ENCODE measurements around the gene SEMA4A.

Gene SEMA4A

GRCh38 chr1:156153362-156153761 is at the start of gene SEMA4A:
Gene SEMA4A (plus strand): TSS chr1:156153585. CDS start chr1:156154579, 994 bp downstream.
- Histone ChIP-seq H3K27me3 (ENCODE audit: control insufficient read depth, low read length) (no peaks in the 10 kb centered on the region), H3K4me3 (ENCODE audit: low read length) (peak within 1 kb of the TSS; percentile 76), H3K36me3 (ENCODE audit: control insufficient read depth, low read length) (peaks cover 32% of the 10 kb centered on the region), H4K20me1 (ENCODE audit: control insufficient read depth, insufficient read depth, low read depth, low read length) (no peaks in the 10 kb centered on the region), H3F3A (ENCODE audit: control insufficient read depth, insufficient read depth) (peaks cover 10% of the 10 kb centered on the region), H3K9me2 (replicated peaks; ENCODE audit: control insufficient read depth, low read length) (no peaks in the 10 kb centered on the region), H3K79me2 (ENCODE audit: control insufficient read depth, low read length) (peaks cover 44% of the 10 kb centered on the region), H3K4me1 (ENCODE audit: control insufficient read depth, low read length) (peaks cover 100% of the 10 kb centered on the region), H3K9me3 (ENCODE audit: control insufficient read depth, insufficient read depth, low read length) (no peaks in the 10 kb centered on the region), H3K27ac (ENCODE audit: low read depth, low read length) (peak within 1 kb of the TSS; percentile 96), H3K4me2 (ENCODE audit: low read length) (peak within 1 kb of the TSS; percentile 99)
- TF ChIP-seq EZH2phosphoT487 (IDR thresholded peaks at IDR 0.05; ENCODE audit: borderline replicate concordance, low read length) (no peak), CTCF (IDR thresholded peaks at IDR 0.05; ENCODE audit: low read depth, low read length, poor library complexity, severe bottlenecking) (no peak)

GRCh38 chr1:156104065-156104810 is 49.1 kb upstream of the SEMA4A start:
- Histone ChIP-seq H3K79me2 (ENCODE audit: control insufficient read depth, low read length) (no peaks in the 10 kb centered on the region), H3F3A (ENCODE audit: control insufficient read depth, insufficient read depth) (peaks cover 5% of the 10 kb centered on the region), H3K36me3 (ENCODE audit: control insufficient read depth, low read length) (no peaks in the 10 kb centered on the region), H3K4me2 (ENCODE audit: low read length) (no peak overlapping the region), H3K4me3 (ENCODE audit: low read length) (no peak overlapping the region), H4K20me1 (ENCODE audit: control insufficient read depth, insufficient read depth, low read depth, low read length) (no peaks in the 10 kb centered on the region), H3K9me2 (replicated peaks; ENCODE audit: control insufficient read depth, low read length) (no peaks in the 10 kb centered on the region), H3K27me3 (ENCODE audit: control insufficient read depth, low read length) (no peaks in the 10 kb centered on the region), H3K27ac (ENCODE audit: low read depth, low read length) (no peak overlapping the region), H3K9me3 (ENCODE audit: control insufficient read depth, insufficient read depth, low read length) (no peaks in the 10 kb centered on the region), H3K4me1 (ENCODE audit: control insufficient read depth, low read length) (peaks cover 46% of the 10 kb centered on the region)
- TF ChIP-seq CTCF (IDR thresholded peaks at IDR 0.05; ENCODE audit: low read depth, low read length, poor library complexity, severe bottlenecking) (no peak), EZH2phosphoT487 (IDR thresholded peaks at IDR 0.05; ENCODE audit: borderline replicate concordance, low read length) (no peak)

GRCh38 chr1:156104861-156105832 is 48.2 kb upstream of the SEMA4A start:
- no peaks in the 10 kb centered on the region for H3K9me2 ChIP-seq (replicated peaks; ENCODE audit: control insufficient read depth, low read length)
- H3K9me3 ChIP-seq (ENCODE audit: control insufficient read depth, insufficient read depth, low read length) = no peaks in the 10 kb centered on the region
- no peaks in the 10 kb centered on the region for H4K20me1 ChIP-seq (ENCODE audit: control insufficient read depth, insufficient read depth, low read depth, low read length)
- no peaks in the 10 kb centered on the region for H3K27me3 ChIP-seq (ENCODE audit: control insufficient read depth, low read length)
- H3F3A ChIP-seq (ENCODE audit: control insufficient read depth, insufficient read depth) = peaks cover 5% of the 10 kb centered on the region
- peaks cover 46% of the 10 kb centered on the region for H3K4me1 ChIP-seq (ENCODE audit: control insufficient read depth, low read length)
- TF ChIP-seq EZH2phosphoT487 (IDR thresholded peaks at IDR 0.05; ENCODE audit: borderline replicate concordance, low read length) = no peak
- no peak for TF ChIP-seq CTCF (IDR thresholded peaks at IDR 0.05; ENCODE audit: low read depth, low read length, poor library complexity, severe bottlenecking)
- no peaks in the 10 kb centered on the region for H3K79me2 ChIP-seq (ENCODE audit: control insufficient read depth, low read length)
- no peaks in the 10 kb centered on the region for H3K36me3 ChIP-seq (ENCODE audit: control insufficient read depth, low read length)
- peak overlapping the region; percentile 62 for H3K27ac ChIP-seq (ENCODE audit: low read depth, low read length)
- H3K4me3 ChIP-seq (ENCODE audit: low read length) = peak overlapping the region; percentile 68
- peak overlapping the region; percentile 77 for H3K4me2 ChIP-seq (ENCODE audit: low read length)

All from DOHH2 (cell line).